D721Med (cell line): ENCODE results near the gene LSM12.

Experiments used
- DNase-seq: peaks from one replicate; pipeline ENCODE4 v3.0.0; 2011; ENCODE audit warnings: low spot score; ENCODE audit not compliant: insufficient read length
- FAIRE-seq: peaks from 2 replicates; lab custom pipeline; 2011; peaks lifted over from hg19 to GRCh38; lab: Jason Lieb, UNC
- CTCF ChIP-seq: IDR thresholded peaks from 2 replicates; pipeline ENCODE4 v1.5.1; 2012; ENCODE audit warnings: mild to moderate bottlenecking, control low read depth; ENCODE audit not compliant: insufficient read depth; ENCODE audit errors: missing control alignments

Gene LSM12

DNA sequence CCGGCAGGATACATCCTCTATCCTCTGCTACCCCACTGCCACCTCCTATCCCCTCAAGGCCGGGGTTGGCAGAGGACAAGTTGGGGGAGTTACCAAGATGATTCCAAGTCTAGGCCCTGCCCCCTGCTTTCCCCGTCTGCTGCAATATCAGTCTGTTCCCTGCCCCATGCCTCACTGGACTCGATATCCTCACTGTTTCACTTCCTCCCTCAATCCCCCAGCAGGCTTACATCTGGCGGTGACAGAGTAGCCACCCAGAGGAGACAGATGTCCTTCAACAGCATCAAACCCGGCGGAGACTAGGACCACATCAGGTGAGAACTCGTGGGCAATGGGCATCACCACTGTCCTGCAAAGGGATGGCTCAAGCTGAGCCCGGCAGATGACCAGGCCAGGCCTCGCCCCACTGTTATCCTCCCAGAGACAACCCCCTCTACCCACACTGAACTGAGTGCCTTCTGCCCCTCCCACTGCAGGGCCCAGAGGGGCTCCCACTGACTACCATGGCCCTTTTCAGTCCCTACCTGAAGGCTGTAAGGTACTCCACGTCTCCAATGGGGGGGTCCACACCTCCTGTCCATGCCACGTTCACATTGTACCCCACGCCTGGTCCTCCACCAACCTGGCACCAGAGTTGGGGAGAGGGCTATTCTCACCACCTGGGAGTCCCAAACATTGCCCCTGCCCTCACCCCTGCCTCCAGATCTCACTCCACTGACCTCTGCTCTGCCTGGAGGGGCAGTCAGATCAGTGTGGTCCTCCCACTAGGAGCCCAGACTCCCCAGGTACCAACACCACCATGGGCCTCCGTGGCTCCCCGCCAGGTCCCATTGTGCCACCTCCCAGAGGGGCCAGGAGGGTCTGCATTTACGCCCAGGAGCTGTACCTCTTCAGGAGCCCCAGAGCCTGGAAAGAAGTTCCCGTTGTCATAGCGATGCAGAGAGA is 13.7 kb upstream of the LSM12 start:
- TF ChIP-seq CTCF = no peak
- no peak for FAIRE-seq
- no peak for DNase-seq

GRCh38 chr17:44078412-44078811 is 11.9 kb upstream of the LSM12 start:
- no peak for TF ChIP-seq CTCF
- FAIRE-seq (no peak), DNase-seq (no peak)

GRCh38 chr17:44077595-44077909 is 11.1 kb upstream of the LSM12 start:
- no peak for DNase-seq
- no peak for TF ChIP-seq CTCF

DNA sequence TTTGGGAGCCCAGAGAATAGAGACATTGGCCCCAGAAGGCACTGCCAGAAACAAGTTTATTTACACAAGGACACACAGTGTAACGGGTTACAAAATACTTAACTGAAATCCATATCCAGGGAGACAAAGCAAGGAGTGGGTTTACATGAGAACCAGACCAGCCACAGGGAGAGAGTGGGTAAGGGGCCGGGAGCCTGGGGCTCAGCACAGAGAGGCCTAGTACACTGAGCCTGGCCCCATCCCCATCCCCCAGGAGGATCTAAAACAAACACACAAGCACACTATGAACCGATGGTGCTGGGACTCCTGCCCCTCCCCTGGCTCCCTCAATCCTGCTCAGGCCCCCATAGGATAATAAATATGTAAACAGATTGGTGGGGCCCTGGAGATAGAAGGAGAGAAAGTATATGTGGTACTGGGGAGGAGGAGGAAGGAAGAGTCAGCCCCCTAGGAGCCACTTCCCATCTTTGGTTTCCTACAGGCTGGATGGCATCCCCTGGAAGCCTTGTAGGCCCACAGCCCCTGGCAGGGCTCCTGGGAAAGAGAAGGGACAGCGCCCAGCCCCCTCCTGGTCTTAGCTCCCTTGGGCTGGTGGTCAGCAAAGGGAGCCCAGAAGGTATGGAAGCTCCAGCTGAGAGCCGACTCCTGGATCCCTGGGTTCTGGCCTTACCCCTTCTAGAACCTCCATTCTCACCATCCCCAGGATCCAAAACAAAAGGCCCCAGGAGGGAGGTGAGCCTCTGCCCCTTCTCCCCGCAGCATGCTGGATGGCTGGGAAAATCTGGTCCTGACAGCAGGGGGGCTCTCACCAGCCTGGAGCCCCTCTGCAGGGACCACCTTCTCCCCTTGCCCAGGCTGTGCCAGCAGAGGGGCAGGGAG is 10.5 kb upstream of the LSM12 start:
- TF ChIP-seq CTCF = no peak
- FAIRE-seq (no peak), DNase-seq (no peak)

More at GRCh38 chr17:44077595-44077909, 11.1 kb upstream of the LSM12 start:
- no peak for FAIRE-seq

- DNase-seq (no peak), FAIRE-seq (no peak)
- TF ChIP-seq CTCF = no peak
Measured at GRCh38 chr17:44075598-44076293, 9.3 kb upstream of the LSM12 start.

GRCh38 chr17:44074911-44075285 is 8.4 kb upstream of the LSM12 start:
- TF ChIP-seq CTCF = no peak
- FAIRE-seq (no peak), DNase-seq (no peak)
